Measurements from ENCODE around the gene REELD1.

DNA sequence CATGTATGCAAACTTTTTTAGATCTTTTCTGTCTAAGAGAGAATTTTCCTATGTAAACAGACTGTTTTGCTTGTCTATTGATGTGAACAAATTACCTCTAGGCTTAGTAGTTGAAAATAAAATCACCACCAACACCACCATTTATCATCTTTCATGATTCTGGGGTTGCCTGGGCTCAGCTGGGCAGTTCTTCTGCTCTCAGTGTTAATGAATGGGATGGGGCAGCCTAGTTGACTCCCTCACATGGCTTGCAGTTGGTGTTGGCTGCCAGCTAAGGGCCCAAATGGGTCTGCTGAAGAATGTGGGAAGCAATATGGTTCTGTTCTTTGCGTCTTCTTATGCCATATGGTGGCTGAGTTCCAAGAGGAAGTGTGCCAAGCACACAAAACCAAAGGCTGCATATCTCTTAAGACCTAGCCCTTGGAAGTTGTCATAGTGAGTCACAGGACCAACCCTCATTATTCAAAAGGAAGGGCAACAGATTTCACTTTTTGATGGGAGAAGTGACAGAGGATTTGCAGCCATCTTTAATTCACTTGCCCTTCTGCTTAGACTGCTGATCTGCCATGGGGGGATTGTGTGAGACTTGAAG lies 17.9 kb downstream of the REELD1 start:
- TF ChIP-seq, protein P1, sequence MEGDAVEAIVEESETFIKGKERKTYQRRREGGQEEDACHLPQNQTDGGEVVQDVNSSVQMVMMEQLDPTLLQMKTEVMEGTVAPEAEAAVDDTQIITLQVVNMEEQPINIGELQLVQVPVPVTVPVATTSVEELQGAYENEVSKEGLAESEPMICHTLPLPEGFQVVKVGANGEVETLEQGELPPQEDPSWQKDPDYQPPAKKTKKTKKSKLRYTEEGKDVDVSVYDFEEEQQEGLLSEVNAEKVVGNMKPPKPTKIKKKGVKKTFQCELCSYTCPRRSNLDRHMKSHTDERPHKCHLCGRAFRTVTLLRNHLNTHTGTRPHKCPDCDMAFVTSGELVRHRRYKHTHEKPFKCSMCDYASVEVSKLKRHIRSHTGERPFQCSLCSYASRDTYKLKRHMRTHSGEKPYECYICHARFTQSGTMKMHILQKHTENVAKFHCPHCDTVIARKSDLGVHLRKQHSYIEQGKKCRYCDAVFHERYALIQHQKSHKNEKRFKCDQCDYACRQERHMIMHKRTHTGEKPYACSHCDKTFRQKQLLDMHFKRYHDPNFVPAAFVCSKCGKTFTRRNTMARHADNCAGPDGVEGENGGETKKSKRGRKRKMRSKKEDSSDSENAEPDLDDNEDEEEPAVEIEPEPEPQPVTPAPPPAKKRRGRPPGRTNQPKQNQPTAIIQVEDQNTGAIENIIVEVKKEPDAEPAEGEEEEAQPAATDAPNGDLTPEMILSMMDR (IDR thresholded peaks at IDR 0.05 in 2 of 3, conservative IDR thresholded peaks at IDR 0.05 in 1 of 3; ENCODE audit: borderline replicate concordance in 1 of 3, insufficient read depth in 1 of 3, low read depth in 2 of 3, low read length in 2 of 3): no peak
- TF ChIP-seq POLR2AphosphoS5 (IDR thresholded peaks at IDR 0.05; ENCODE audit: low read depth, low read length) (no peak), EGR1 (IDR thresholded peaks at IDR 0.05; ENCODE audit: low read depth) (no peak), POLR2A (IDR thresholded peaks at IDR 0.05; ENCODE audit: borderline replicate concordance, extremely low read depth, insufficient read depth, insufficient read length) (no peak), EZH2phosphoT487 (IDR thresholded peaks at IDR 0.05; ENCODE audit: borderline replicate concordance) (no peak), ZFX (IDR thresholded peaks at IDR 0.05) (no peak), EZH2 (IDR thresholded peaks at IDR 0.05) (no peak), FOSL1 (IDR thresholded peaks at IDR 0.05; ENCODE audit: low read depth) (0 out of 2 replicates have a peak, but pooled peaks have one; percentile 9)

All from HCT116 (cell line).